Transverse colon (tissue), 4 donors: Measurements from ENCODE around the gene TOMM70. TPM values are rescaled to one million over a fixed set of nuclear protein-coding genes. Genes with fewer than 3 reads are reported as not detected.

Experiments
- DNase-seq: peaks from one replicate; pipeline ENCODE4 v3.0.0-alpha.2; 2019
- H3K27ac ChIP-seq, 4 donors: fragments of 200-600 bp; sonication (generic); 2 replicates each; pipeline ENCODE4 v1.5.1; 2016 to 2018; ENCODE audit warnings: inconsistent platforms in 4 of 4
- H3K27me3 ChIP-seq: fragments of 200-600 bp; sonication (generic); 2 replicates; pipeline ENCODE4 v1.5.1; 2017; ENCODE audit warnings: inconsistent platforms
- H3K36me3 ChIP-seq, 4 donors: fragments of 200-600 bp; sonication (generic); 2 replicates each; pipeline ENCODE4 v1.5.1; 2017 to 2019; ENCODE audit warnings: inconsistent platforms in 4 of 4
- H3K4me1 ChIP-seq, 4 donors: fragments of 200-600 bp; sonication (generic); 2 replicates each; pipeline ENCODE4 v1.5.1; 2017 to 2020; ENCODE audit warnings: inconsistent platforms in 4 of 4
- H3K4me3 ChIP-seq, 4 donors: fragments of 200-600 bp; sonication (generic); 1 replicate in 1 of 4; 2 replicates in 3 of 4; pipeline versions ENCODE4 v1.5.1 to v1.6.1; 2017 to 2019; ENCODE audit warnings: inconsistent platforms in 4 of 4
- H3K9me3 ChIP-seq, 2 donors: fragments of 200-600 bp; sonication (generic); 2 replicates each; pipeline ENCODE4 v1.5.1; 2017 to 2019; ENCODE audit warnings: inconsistent platforms in 2 of 2
- CTCF ChIP-seq, 5 experiments: fragments of 200-600 bp in 3 of 5; fragments of 450-650 bp in 2 of 5; sonication (generic) in 3 of 5; IDR thresholded peaks; 1 replicate in 2 of 5; 2 replicates in 3 of 5; pipeline ENCODE4 v1.5.1; 2016 to 2017; ENCODE audit warnings: antibody characterized with exemption in 5 of 5, inconsistent platforms in 3 of 5, mild to moderate bottlenecking in 2 of 5, moderate library complexity in 1 of 5
- EP300 ChIP-seq: sonication (generic); formaldehyde crosslinking; IDR thresholded peaks from one replicate; pipeline ENCODE4 v1.6.1; 2017; ENCODE audit warnings: antibody characterized with exemption, low read depth
- POLR2A ChIP-seq: fragments of 450-650 bp; IDR thresholded peaks from one replicate; pipeline ENCODE4 v1.6.1; 2016; ENCODE audit warnings: antibody characterized with exemption, mild to moderate bottlenecking, moderate library complexity
- POLR2AphosphoS5 ChIP-seq, 3 donors: sonication (generic); formaldehyde crosslinking; IDR thresholded peaks; one replicate each; pipeline ENCODE4 v1.6.1; 2016; ENCODE audit warnings: antibody characterized with exemption in 3 of 3
- WGBS, 2 donors: methylation state at CpG; one replicate each; pipeline ENCODE4 v1.1.5; 2018; ENCODE audit warnings: low coverage in 1 of 2; 5-methylcytosine and 5-hydroxymethylcytosine counted together
- in situ Hi-C, 4 donors: fragments of 200-750 bp; cut with MboI; loops; one replicate each; pipeline versions ENCODE4 v1.15.0 to v1.15.1; 2017; ENCODE audit warnings: low sequenced_read_pairs in 3 of 4, low pct_ligation_motif_present in 1 of 4, low pct_unique_long_range_greater_than_20kb in 1 of 4
- intact Hi-C: fragments of 100-400 bp; cut with DNase I; formaldehyde crosslinking; loops from one replicate; pipeline ENCODE4 v1.15.1; 2023; ENCODE audit warnings: low total_unique reads
- total RNA-seq, 4 donors: library from RNA; depleted of rRNA; stranded (reverse); fragments of >200 nt; gene quantifications; one replicate each; pipeline ENCODE4 v1.1.0, GENCODE V29; 2016

Gene TOMM70
- total RNA-seq, 4 donors from 2014 or later, result 13.1 to 38.1 (median 33.0) TPM

GRCh38 chr3:100424261-100424660 is 23.4 kb upstream of the TOMM70 start:
- Histone ChIP-seq H3K27me3 (no peaks in the 10 kb centered on the region), H3K9me3 (no peaks in the 10 kb centered on the region), H3K36me3 (no peaks in the 10 kb centered on the region), H3K4me3 (no peak overlapping the region), H3K27ac (no peak overlapping the region), H3K4me1 (peaks cover 0 to 5% (median 1%) of the 10 kb centered on the region in 4 donors)
- in situ Hi-C loops (no loop called here), intact Hi-C loops (no loop called here)
- TF ChIP-seq POLR2A (no peak), EP300 (no peak), CTCF (IDR thresholded peaks at IDR 0.05) (no peak), POLR2AphosphoS5 (IDR thresholded peaks at IDR 0.05) (no peak)
- no peak for DNase-seq
- 63 to 89% methylated on average over 1 to 2 of the region's 2 CpGs for WGBS, 2 donors

- TF ChIP-seq CTCF (IDR thresholded peaks at IDR 0.05) (no peak), EP300 (no peak), POLR2A (no peak), POLR2AphosphoS5 (IDR thresholded peaks at IDR 0.05) (no peak)
- in situ Hi-C loops (no loop called here), intact Hi-C loops (no loop called here)
- WGBS, 2 donors, result 93 to 100% methylated on average over 1 to 5 of the region's 5 CpGs
- Histone ChIP-seq H3K9me3 (no peaks in the 10 kb centered on the region), H3K27me3 (no peaks in the 10 kb centered on the region), H3K4me3 (no peak overlapping the region), H3K4me1 (peaks cover 0 to 5% (median 1%) of the 10 kb centered on the region in 4 donors), H3K27ac (no peak overlapping the region), H3K36me3 (no peaks in the 10 kb centered on the region)
- DNase-seq, result no peak
Observed at GRCh38 chr3:100423611-100424010, 22.7 kb upstream of the TOMM70 start.

GRCh38 chr3:100420885-100421284 is 20.0 kb upstream of the TOMM70 start:
- no peak for DNase-seq
- Histone ChIP-seq H3K36me3 (no peaks in the 10 kb centered on the region), H3K4me1 (peaks cover 0 to 4% (median 0%) of the 10 kb centered on the region in 4 donors), H3K4me3 (no peak overlapping the region), H3K27ac (no peak overlapping the region), H3K9me3 (no peaks in the 10 kb centered on the region), H3K27me3 (no peaks in the 10 kb centered on the region)
- in situ Hi-C loops, result no loop called here
- WGBS, 2 donors, result 76 to 91% methylated on average over 2 of the region's 2 CpGs
- intact Hi-C loops, result no loop called here
- no peak for TF ChIP-seq POLR2A
- no peak for TF ChIP-seq CTCF (IDR thresholded peaks at IDR 0.05)
- TF ChIP-seq POLR2AphosphoS5 (IDR thresholded peaks at IDR 0.05), result no peak
- no peak for TF ChIP-seq EP300

- WGBS, 2 donors, result 77 to 91% methylated on average over 1 of the region's 1 CpG
- in situ Hi-C loops (no loop called here), intact Hi-C loops (loop anchor here (5.0 kb wide), 1 partner anchor 612 kb away; no protein-coding TSS in a partner anchor)
- no peak for DNase-seq
- no peak for TF ChIP-seq POLR2A
- TF ChIP-seq POLR2AphosphoS5 (IDR thresholded peaks at IDR 0.05), result no peak
- TF ChIP-seq EP300, result no peak
- no peak for TF ChIP-seq CTCF (IDR thresholded peaks at IDR 0.05)
- no peaks in the 10 kb centered on the region for H3K9me3 ChIP-seq
- no peaks in the 10 kb centered on the region for H3K27me3 ChIP-seq
- H3K36me3 ChIP-seq, result no peaks in the 10 kb centered on the region
- peaks cover 0 to 5% (median 0%) of the 10 kb centered on the region in 4 donors for H3K4me1 ChIP-seq
- no peak overlapping the region for H3K4me3 ChIP-seq
- H3K27ac ChIP-seq, result no peak overlapping the region
Observed at GRCh38 chr3:100419406-100419805, 18.5 kb upstream of the TOMM70 start.
